H9 (cell line): ENCODE results near the gene MLH1. TPM values are rescaled to one million over a fixed set of nuclear protein-coding genes. Genes with fewer than 3 reads are reported as not detected.

Experiments used
- DNase-seq: peaks from one replicate; pipeline ENCODE4 v3.0.0-alpha.2; 2017
- H2AFZ ChIP-seq: one replicate; pipeline ENCODE4 v1.6.1; 2013; ENCODE audit warnings: mild to moderate bottlenecking, low read length, control low read depth, moderate library complexity
- H2AK5ac ChIP-seq: 2 replicates; pipeline ENCODE4 v1.6.1; 2013; ENCODE audit warnings: low read length, control low read depth, mixed read lengths; ENCODE audit not compliant: insufficient read length
- H2BK120ac ChIP-seq: one replicate; pipeline ENCODE4 v1.6.1; 2013; ENCODE audit warnings: low read depth, mild to moderate bottlenecking, low read length, control low read depth, inconsistent platforms; ENCODE audit not compliant: poor library complexity, severe bottlenecking
- H2BK12ac ChIP-seq: 2 replicates; pipeline ENCODE4 v1.6.1; 2013; ENCODE audit warnings: low read length, control low read depth, mixed read lengths, low read depth; ENCODE audit not compliant: insufficient read length
- H2BK15ac ChIP-seq: 2 replicates; pipeline ENCODE4 v1.6.1; 2013; ENCODE audit warnings: low read depth, low read length, control low read depth
- H2BK20ac ChIP-seq: one replicate; pipeline ENCODE4 v1.6.1; 2013; ENCODE audit warnings: low read depth, mild to moderate bottlenecking, low read length, control low read depth, inconsistent platforms; ENCODE audit not compliant: poor library complexity, severe bottlenecking
- H2BK5ac ChIP-seq: 2 replicates; pipeline ENCODE4 v1.6.1; 2013; ENCODE audit warnings: low read length, control low read depth, mixed read lengths; ENCODE audit not compliant: insufficient read length
- H3K14ac ChIP-seq: 2 replicates; pipeline ENCODE4 v1.6.1; 2013; ENCODE audit warnings: low read length, control low read depth; ENCODE audit not compliant: insufficient read depth
- H3K18ac ChIP-seq: 2 replicates; pipeline ENCODE4 v1.6.1; 2013; ENCODE audit warnings: low read depth, mild to moderate bottlenecking, mixed read lengths, low read length, control low read depth; ENCODE audit not compliant: insufficient read length
- H3K23ac ChIP-seq: 2 replicates; pipeline ENCODE4 v1.6.1; 2013; ENCODE audit warnings: low read length, control low read depth, mixed read lengths, low read depth; ENCODE audit not compliant: insufficient read length
- H3K23me2 ChIP-seq: 2 replicates; pipeline ENCODE4 v1.6.1; 2013; ENCODE audit warnings: low read depth, mild to moderate bottlenecking, mixed read lengths, low read length, control low read depth; ENCODE audit not compliant: insufficient read length, poor library complexity, severe bottlenecking
- H3K27ac ChIP-seq: 2 replicates; pipeline ENCODE4 v1.5.1; 2013; ENCODE audit warnings: low read length, control low read depth, mixed read lengths, low read depth; ENCODE audit not compliant: insufficient read length
- H3K27me3 ChIP-seq: 2 replicates; pipeline ENCODE4 v1.6.1; 2013; ENCODE audit warnings: low read length, control low read depth, inconsistent platforms; ENCODE audit not compliant: insufficient read depth
- H3K4ac ChIP-seq: 2 replicates; pipeline ENCODE4 v1.6.1; 2013; ENCODE audit warnings: low read depth, mild to moderate bottlenecking, control low read depth, inconsistent platforms, low read length, moderate library complexity
- H3K4me1 ChIP-seq: 2 replicates; pipeline ENCODE4 v1.6.1; 2013; ENCODE audit warnings: low read length, control low read depth, inconsistent platforms; ENCODE audit not compliant: insufficient read depth
- H3K4me2 ChIP-seq: 2 replicates; pipeline ENCODE4 v1.6.1; 2013; ENCODE audit warnings: low read length, control low read depth, mixed read lengths; ENCODE audit not compliant: insufficient read length, insufficient read depth
- H3K56ac ChIP-seq: 2 replicates; pipeline ENCODE4 v1.6.1; 2013; ENCODE audit warnings: low read depth, mild to moderate bottlenecking, mixed read lengths, low read length, control low read depth; ENCODE audit not compliant: insufficient read length
- H3K79me1 ChIP-seq: 2 replicates; pipeline ENCODE4 v1.6.1; 2013; ENCODE audit warnings: low read depth, mild to moderate bottlenecking, moderate library complexity, low read length, control low read depth, inconsistent platforms; ENCODE audit not compliant: insufficient read depth, poor library complexity, severe bottlenecking
- H3K79me2 ChIP-seq: 2 replicates; pipeline ENCODE4 v1.6.1; 2013; ENCODE audit warnings: low read length, control low read depth, inconsistent platforms; ENCODE audit not compliant: insufficient read depth
- H3K9ac ChIP-seq: 2 replicates; pipeline ENCODE4 v1.6.1; 2013; ENCODE audit warnings: low read length, control low read depth, mixed read lengths; ENCODE audit not compliant: insufficient read length; ENCODE audit errors: extremely low read depth
- H3K9me3 ChIP-seq: one replicate; pipeline ENCODE4 v1.6.1; 2013; ENCODE audit warnings: low read depth, low read length, inconsistent platforms; ENCODE audit not compliant: control insufficient read depth
- H3T11ph ChIP-seq: one replicate; pipeline ENCODE4 v1.6.1; 2013; ENCODE audit warnings: mild to moderate bottlenecking, low read length, control low read depth, inconsistent platforms
- H4K20me1 ChIP-seq: one replicate; pipeline ENCODE4 v1.6.1; 2013; ENCODE audit not compliant: control insufficient read depth, insufficient read length, insufficient read depth
- H4K5ac ChIP-seq: 2 replicates; pipeline ENCODE4 v1.6.1; 2013; ENCODE audit warnings: low read depth, mild to moderate bottlenecking, mixed read lengths, low read length, control low read depth; ENCODE audit not compliant: insufficient read length
- H4K8ac ChIP-seq: replicated peaks from 2 replicates; pipeline ENCODE4 v1.6.1; 2013; ENCODE audit warnings: low read length, control low read depth, mixed read lengths, low read depth; ENCODE audit not compliant: insufficient read length
- H4K91ac ChIP-seq: 2 replicates; pipeline ENCODE4 v1.6.1; 2013; ENCODE audit warnings: low read depth, mild to moderate bottlenecking, moderate library complexity, mixed read lengths, low read length, control low read depth; ENCODE audit not compliant: insufficient read length
- H3K27ac Mint-ChIP-seq, 3 experiments: 2 replicates in 2 of 3; 3 replicates in 1 of 3; pipeline ENCODE4 v1.8.0; 2020 to 2021; ENCODE audit warnings: mixed read lengths in 3 of 3, mild to moderate bottlenecking in 1 of 3, moderate library complexity in 1 of 3
- H3K27me3 Mint-ChIP-seq: 2 replicates; pipeline ENCODE4 v1.8.0; 2021; ENCODE audit warnings: low read depth, mild to moderate bottlenecking, moderate library complexity, mixed read lengths
- H3K36me3 Mint-ChIP-seq, 3 experiments: 2 replicates in 2 of 3; 3 replicates in 1 of 3; pipeline ENCODE4 v1.8.0; 2020 to 2021; ENCODE audit warnings: low read depth in 3 of 3, mixed read lengths in 3 of 3; ENCODE audit not compliant: insufficient read depth in 1 of 3
- H3K4me1 Mint-ChIP-seq, 2 experiments: 2 replicates each; pipeline ENCODE4 v1.8.0; 2020; ENCODE audit warnings: mixed read lengths in 2 of 2
- H3K4me3 Mint-ChIP-seq, 2 experiments: 2 replicates in 1 of 2; 3 replicates in 1 of 2; pipeline ENCODE4 v1.8.0; 2020 to 2021; ENCODE audit warnings: mild to moderate bottlenecking in 2 of 2, mixed read lengths in 2 of 2, moderate library complexity in 1 of 2
- H3K9me3 Mint-ChIP-seq, 2 experiments: 2 replicates in 1 of 2; 3 replicates in 1 of 2; pipeline ENCODE4 v1.8.0; 2020; ENCODE audit warnings: mild to moderate bottlenecking in 2 of 2, mixed read lengths in 2 of 2, moderate library complexity in 1 of 2
- CTCF ChIP-seq: fragments of 200-600 bp; sonication (generic); conservative IDR thresholded peaks from 3 replicates; pipeline ENCODE4 v1.8.0; 2021; ENCODE audit warnings: antibody characterized with exemption, mild to moderate bottlenecking
- WGBS: extraction: QIAGEN DNeasy Blood & Tissue Kit; methylation state at CpG from one replicate; pipeline ENCODE4 v1.1.7; 2013; ENCODE audit warnings: missing lambda C conversion rate, low lambda C conversion rate, mixed read lengths; ENCODE audit not compliant: insufficient read length; ENCODE audit errors: extremely low coverage; 5-methylcytosine and 5-hydroxymethylcytosine counted together
- total RNA-seq: library from RNA; stranded (reverse); gene quantifications from 2 replicates; pipeline ENCODE4 v1.2.1, GENCODE V29; 2021

The MLH1 gene
- total RNA-seq, 1 experiment from 2014 or later: 45.1 TPM

GRCh38 chr3:37087870-37088269 is 94.6 kb downstream of the MLH1 start:
- TF ChIP-seq CTCF: no peak
- Mint-ChIP-seq H3K4me1 (no peaks in the 10 kb centered on the region), H3K27ac (no peak overlapping the region), H3K36me3 (peaks cover 0 to 12% (median 1%) of the 10 kb centered on the region in 3 experiments; a peak in 5 of 7 replicates), H3K27me3 (no peaks in the 10 kb centered on the region), H3K9me3 (no peaks in the 10 kb centered on the region), H3K4me3 (no peak overlapping the region)
- Histone ChIP-seq H2BK20ac (no peak overlapping the region), H3K56ac (no peak overlapping the region), H3K9me3 (no peaks in the 10 kb centered on the region), H3K4me2 (no peak overlapping the region), H3K18ac (no peak overlapping the region), H4K20me1 (no peaks in the 10 kb centered on the region), H2AK5ac (no peak overlapping the region), H2BK15ac (no peak overlapping the region), H4K8ac (no peak overlapping the region), H3T11ph (no peak overlapping the region), H4K91ac (no peak overlapping the region), H4K5ac (no peak overlapping the region), H3K23me2 (no peaks in the 10 kb centered on the region), H3K79me2 (no peaks in the 10 kb centered on the region), H3K79me1 (no peaks in the 10 kb centered on the region), H3K23ac (no peak overlapping the region), H3K27me3 (no peaks in the 10 kb centered on the region), H3K4me1 (no peaks in the 10 kb centered on the region), H2BK120ac (no peak overlapping the region), H2AFZ (no peak overlapping the region), H3K9ac (no peak overlapping the region), H3K14ac (no peak overlapping the region), H3K27ac (no peak overlapping the region), H2BK12ac (no peak overlapping the region), H3K4ac (no peak overlapping the region), H2BK5ac (no peak overlapping the region)
- no CpG with 5 or more reads among the region's 2 CpGs for WGBS
- DNase-seq: no peak
